ENCODE results near the gene U2AF1L4.

The U2AF1L4 gene

GRCh38 chr19:35748106-35749020 is 3.1 kb upstream of the U2AF1L4 start, which contains the start of gene LIN37:
TSS of gene LIN37 (plus strand) at chr19:35748576. CDS start at chr19:35748725, 149 bp downstream.
- Histone ChIP-seq H4K20me1 (ENCODE audit: control insufficient read depth, insufficient read depth, low read depth, low read length) (no peaks in the 10 kb centered on the region), H3K4me1 (ENCODE audit: control insufficient read depth, low read length) (peaks cover 34% of the 10 kb centered on the region), H3K9me2 (replicated peaks; ENCODE audit: control insufficient read depth, low read length) (no peaks in the 10 kb centered on the region), H3K27me3 (ENCODE audit: control insufficient read depth, low read length) (no peaks in the 10 kb centered on the region), H3K79me2 (ENCODE audit: control insufficient read depth, low read length) (peaks cover 14% of the 10 kb centered on the region), H3K9me3 (ENCODE audit: control insufficient read depth, insufficient read depth, low read length) (peaks cover 5% of the 10 kb centered on the region; the same call in 1 of the 2 replicates), H3K4me3 (ENCODE audit: low read length) (peak within 1 kb of the TSS; percentile 98), H3K4me2 (ENCODE audit: low read length) (peak within 1 kb of the TSS; percentile 72), H3K36me3 (ENCODE audit: control insufficient read depth, low read length) (peaks cover 8% of the 10 kb centered on the region; the same call in 1 of the 2 replicates), H3F3A (ENCODE audit: control insufficient read depth, insufficient read depth) (no peaks in the 10 kb centered on the region), H3K27ac (ENCODE audit: low read depth, low read length) (no peak within 1 kb of the TSS)
- TF ChIP-seq EZH2phosphoT487 (IDR thresholded peaks at IDR 0.05; ENCODE audit: borderline replicate concordance, low read length) (no peak), CTCF (IDR thresholded peaks at IDR 0.05; ENCODE audit: low read depth, low read length, poor library complexity, severe bottlenecking) (no peak)

DNA sequence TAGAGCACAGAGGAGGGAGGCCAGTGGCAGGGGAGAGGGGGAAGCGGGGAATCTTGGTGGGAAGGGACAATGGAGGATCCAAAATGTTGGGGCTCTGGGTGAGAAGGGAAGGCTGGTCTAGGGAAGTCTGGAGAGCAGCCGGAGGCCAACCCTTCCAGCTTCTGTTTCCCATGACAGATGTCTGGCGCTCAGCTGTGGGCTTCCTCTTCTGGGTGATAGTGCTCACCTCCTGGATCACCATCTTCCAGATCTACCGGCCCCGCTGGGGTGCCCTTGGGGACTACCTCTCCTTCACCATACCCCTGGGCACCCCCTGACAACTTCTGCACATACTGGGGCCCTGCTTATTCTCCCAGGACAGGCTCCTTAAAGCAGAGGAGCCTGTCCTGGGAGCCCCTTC is 1.3 kb upstream of the U2AF1L4 start:
- Histone ChIP-seq H3K4me1 (ENCODE audit: control insufficient read depth, low read length) (peaks cover 46% of the 10 kb centered on the region), H3K27ac (ENCODE audit: low read depth, low read length) (no peak overlapping the region), H3K4me2 (ENCODE audit: low read length) (peak overlapping the region; percentile 86), H3K9me2 (replicated peaks; ENCODE audit: control insufficient read depth, low read length) (no peaks in the 10 kb centered on the region), H3K9me3 (ENCODE audit: control insufficient read depth, insufficient read depth, low read length) (peaks cover 5% of the 10 kb centered on the region; the same call in 1 of the 2 replicates), H3K4me3 (ENCODE audit: low read length) (peak overlapping the region; percentile 92), H3F3A (ENCODE audit: control insufficient read depth, insufficient read depth) (no peaks in the 10 kb centered on the region), H4K20me1 (ENCODE audit: control insufficient read depth, insufficient read depth, low read depth, low read length) (no peaks in the 10 kb centered on the region), H3K79me2 (ENCODE audit: control insufficient read depth, low read length) (peaks cover 14% of the 10 kb centered on the region), H3K27me3 (ENCODE audit: control insufficient read depth, low read length) (no peaks in the 10 kb centered on the region), H3K36me3 (ENCODE audit: control insufficient read depth, low read length) (peaks cover 8% of the 10 kb centered on the region; the same call in 1 of the 2 replicates)
- TF ChIP-seq CTCF (IDR thresholded peaks at IDR 0.05; ENCODE audit: low read depth, low read length, poor library complexity, severe bottlenecking): no peak
- TF ChIP-seq EZH2phosphoT487 (IDR thresholded peaks at IDR 0.05; ENCODE audit: borderline replicate concordance, low read length): no peak

- peak overlapping the region; percentile 86 for H3K4me2 ChIP-seq (ENCODE audit: low read length)
- peak overlapping the region; percentile 32; the same call in 1 of the 2 replicates for H3K27ac ChIP-seq (ENCODE audit: low read depth, low read length)
- peaks cover 14% of the 10 kb centered on the region for H3K79me2 ChIP-seq (ENCODE audit: control insufficient read depth, low read length)
- peaks cover 49% of the 10 kb centered on the region for H3K4me1 ChIP-seq (ENCODE audit: control insufficient read depth, low read length)
- no peaks in the 10 kb centered on the region for H3K9me2 ChIP-seq (replicated peaks; ENCODE audit: control insufficient read depth, low read length)
- H3K27me3 ChIP-seq (ENCODE audit: control insufficient read depth, low read length): no peaks in the 10 kb centered on the region
- H4K20me1 ChIP-seq (ENCODE audit: control insufficient read depth, insufficient read depth, low read depth, low read length): no peaks in the 10 kb centered on the region
- peaks cover 8% of the 10 kb centered on the region; the same call in 1 of the 2 replicates for H3K36me3 ChIP-seq (ENCODE audit: control insufficient read depth, low read length)
- H3F3A ChIP-seq (ENCODE audit: control insufficient read depth, insufficient read depth): no peaks in the 10 kb centered on the region
- H3K4me3 ChIP-seq (ENCODE audit: low read length): peak overlapping the region; percentile 92
- no peak for TF ChIP-seq EZH2phosphoT487 (IDR thresholded peaks at IDR 0.05; ENCODE audit: borderline replicate concordance, low read length)
- no peak for TF ChIP-seq CTCF (IDR thresholded peaks at IDR 0.05; ENCODE audit: low read depth, low read length, poor library complexity, severe bottlenecking)
- H3K9me3 ChIP-seq (ENCODE audit: control insufficient read depth, insufficient read depth, low read length): peaks cover 5% of the 10 kb centered on the region; the same call in 1 of the 2 replicates
Measured at GRCh38 chr19:35746087-35746462, 857 bp upstream of the U2AF1L4 start.
